ENCODE data around the gene EYA2. TPM values are rescaled to one million over a fixed set of nuclear protein-coding genes. Genes with fewer than 3 reads are reported as not detected.

EYA2 gene
- total and polyA plus RNA-seq, 12 donors: 0.26 to 1.9 (median 0.70) TPM

DNA sequence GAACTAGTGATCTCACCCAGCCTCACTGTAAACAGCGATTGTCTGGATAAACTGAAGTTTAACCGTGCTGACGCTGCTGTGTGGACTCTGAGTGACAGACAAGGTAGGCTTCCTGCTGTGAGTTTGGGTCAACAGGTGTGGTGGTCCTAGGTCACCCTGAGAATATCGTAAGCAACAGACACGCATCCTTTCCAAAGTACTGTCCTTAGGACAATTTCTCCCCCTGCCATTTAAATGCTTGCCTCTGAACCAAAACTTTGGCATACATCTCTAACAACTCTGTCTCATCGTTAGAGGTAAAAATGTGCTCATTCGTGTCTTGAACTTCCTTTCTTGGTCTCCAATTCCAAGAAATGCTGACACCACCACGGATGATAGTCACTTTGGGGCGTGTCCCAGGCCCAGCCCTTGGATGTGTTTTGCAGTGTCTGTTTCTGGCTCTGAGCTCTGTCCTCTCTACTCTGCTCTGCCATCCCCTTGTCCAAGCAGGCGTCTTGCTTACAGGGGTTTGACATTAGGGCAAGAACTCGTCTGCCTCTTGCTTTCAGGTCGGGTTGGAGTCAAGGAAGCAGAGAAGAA lies 95.5 kb downstream of the EYA2 start:
- intact Hi-C loops (cut with DNase I): no loop called here
- no peak for ATAC-seq
- no peak overlapping the region for H3K4me3 ChIP-seq
- TF ChIP-seq, protein P1, sequence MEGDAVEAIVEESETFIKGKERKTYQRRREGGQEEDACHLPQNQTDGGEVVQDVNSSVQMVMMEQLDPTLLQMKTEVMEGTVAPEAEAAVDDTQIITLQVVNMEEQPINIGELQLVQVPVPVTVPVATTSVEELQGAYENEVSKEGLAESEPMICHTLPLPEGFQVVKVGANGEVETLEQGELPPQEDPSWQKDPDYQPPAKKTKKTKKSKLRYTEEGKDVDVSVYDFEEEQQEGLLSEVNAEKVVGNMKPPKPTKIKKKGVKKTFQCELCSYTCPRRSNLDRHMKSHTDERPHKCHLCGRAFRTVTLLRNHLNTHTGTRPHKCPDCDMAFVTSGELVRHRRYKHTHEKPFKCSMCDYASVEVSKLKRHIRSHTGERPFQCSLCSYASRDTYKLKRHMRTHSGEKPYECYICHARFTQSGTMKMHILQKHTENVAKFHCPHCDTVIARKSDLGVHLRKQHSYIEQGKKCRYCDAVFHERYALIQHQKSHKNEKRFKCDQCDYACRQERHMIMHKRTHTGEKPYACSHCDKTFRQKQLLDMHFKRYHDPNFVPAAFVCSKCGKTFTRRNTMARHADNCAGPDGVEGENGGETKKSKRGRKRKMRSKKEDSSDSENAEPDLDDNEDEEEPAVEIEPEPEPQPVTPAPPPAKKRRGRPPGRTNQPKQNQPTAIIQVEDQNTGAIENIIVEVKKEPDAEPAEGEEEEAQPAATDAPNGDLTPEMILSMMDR (IDR thresholded peaks at IDR 0.05): no peak
- H3K27ac ChIP-seq: no peak overlapping the region
- no peaks in the 10 kb centered on the region for H3K36me3 ChIP-seq
- DNase-seq: no peak
- H3K9me3 ChIP-seq: no peaks in the 10 kb centered on the region
- H3K4me1 ChIP-seq: no peaks in the 10 kb centered on the region
- 39 to 44% methylated on average over 12 of the region's 12 CpGs for WGBS, 2 donors
- H3K27me3 ChIP-seq: peaks cover 0 to 42% (median 21%) of the 10 kb centered on the region in 7 donors

DNA sequence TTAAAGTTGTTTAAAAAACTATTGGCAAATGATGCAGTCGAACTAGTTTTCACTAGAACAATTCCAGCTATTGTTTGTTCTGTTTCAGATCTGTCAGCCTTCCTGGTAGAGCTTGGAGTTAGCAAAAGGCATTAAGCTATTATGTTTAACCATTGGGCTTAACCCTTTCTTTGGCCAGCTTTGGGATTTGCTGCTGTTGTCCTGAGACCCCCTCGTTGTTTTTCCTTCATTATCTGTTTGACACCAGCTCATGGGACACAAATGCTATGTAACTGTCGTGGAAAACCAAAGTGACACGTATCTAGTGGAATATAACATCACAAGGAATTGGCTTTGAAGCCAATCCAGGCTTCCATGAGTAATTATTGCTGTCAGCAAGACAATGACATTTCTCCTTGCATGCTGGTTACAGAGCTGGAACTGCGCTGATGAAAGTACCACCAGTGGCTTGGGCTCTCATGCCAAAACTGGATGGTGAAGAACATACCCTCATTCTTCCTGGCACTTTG lies 96.0 kb downstream of the EYA2 start:
- H3K27ac ChIP-seq: no peak overlapping the region
- TF ChIP-seq, protein P1 (IDR thresholded peaks at IDR 0.05): no peak
- DNase-seq (no peak), ATAC-seq (no peak)
- no peak overlapping the region for H3K4me3 ChIP-seq
- H3K4me1 ChIP-seq: no peaks in the 10 kb centered on the region
- H3K27me3 ChIP-seq: peaks cover 0 to 47% (median 24%) of the 10 kb centered on the region in 7 donors
- 51 to 58% methylated on average over 5 of the region's 5 CpGs for WGBS, 2 donors
- H3K9me3 ChIP-seq: no peaks in the 10 kb centered on the region
- intact Hi-C loops (cut with DNase I): no loop called here
- H3K36me3 ChIP-seq: no peaks in the 10 kb centered on the region

DNA sequence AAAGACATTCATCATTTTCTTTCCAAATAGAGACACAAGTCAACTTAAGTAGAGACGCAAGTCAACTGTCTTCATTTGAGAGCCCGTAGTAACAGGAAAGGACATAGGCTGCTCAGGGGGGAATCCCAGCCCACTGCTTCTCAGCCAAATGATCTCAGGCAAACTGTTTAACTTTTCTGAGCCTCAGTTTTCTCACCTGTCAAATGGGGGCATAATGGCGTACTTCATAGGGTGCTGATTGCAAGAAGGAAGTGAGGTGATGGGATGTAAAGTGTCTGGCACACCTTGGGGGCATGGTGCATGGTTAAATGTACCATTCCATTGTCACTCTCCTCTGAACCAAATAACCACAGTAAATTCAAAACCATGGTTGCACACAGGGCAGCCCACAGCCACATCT lies 96.5 kb downstream of the EYA2 start:
- Histone ChIP-seq H3K36me3 (no peaks in the 10 kb centered on the region), H3K27me3 (peaks cover 0 to 50% (median 24%) of the 10 kb centered on the region in 7 donors), H3K27ac (no peak overlapping the region), H3K9me3 (no peaks in the 10 kb centered on the region), H3K4me1 (no peaks in the 10 kb centered on the region), H3K4me3 (no peak overlapping the region)
- TF ChIP-seq, protein P1 (IDR thresholded peaks at IDR 0.05): no peak
- ATAC-seq: no peak
- 93 to 94% methylated on average over 3 of the region's 3 CpGs for WGBS, 2 donors
- DNase-seq: no peak
- intact Hi-C loops (cut with DNase I): no loop called here

DNA sequence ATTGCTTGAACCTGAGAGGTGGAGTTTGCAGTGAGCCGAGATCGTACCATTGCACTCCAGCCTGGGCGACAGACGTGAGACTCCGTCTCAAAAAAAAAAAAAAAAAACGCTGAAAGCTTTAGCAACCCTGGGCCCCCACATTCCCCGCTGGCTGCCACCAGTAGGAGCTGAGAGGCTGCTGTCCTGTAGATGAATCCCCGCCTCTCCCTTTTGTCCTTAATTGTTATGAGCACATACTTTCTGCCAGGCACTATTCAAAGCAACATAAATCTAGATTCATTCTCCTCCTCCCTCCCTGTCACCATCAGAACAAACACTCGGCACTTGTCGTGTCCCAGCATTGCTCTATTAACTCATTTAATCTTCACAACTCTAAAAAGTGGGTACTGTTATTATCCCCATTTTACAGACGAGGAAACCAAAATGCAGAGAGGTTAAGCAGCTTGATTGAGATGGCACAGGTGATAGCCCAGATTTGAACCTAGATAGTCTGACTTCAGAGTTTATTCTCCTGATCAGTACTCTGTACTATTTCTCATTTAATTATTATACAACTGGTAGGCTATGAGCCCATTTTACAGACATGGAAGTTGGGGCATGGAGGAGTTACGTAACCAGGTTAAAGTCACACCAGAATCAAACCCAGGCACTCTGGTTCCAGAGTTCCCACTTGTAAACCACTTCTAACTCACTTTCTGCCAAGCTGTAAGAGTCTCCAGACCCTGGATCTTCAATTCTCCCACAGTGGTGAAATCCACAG lies 97.4 kb downstream of the EYA2 start:
- TF ChIP-seq, protein P1 (IDR thresholded peaks at IDR 0.05): no peak
- WGBS, 2 donors: 84 to 85% methylated on average over 11 to 12 of the region's 12 CpGs
- intact Hi-C loops (cut with DNase I): no loop called here
- DNase-seq: no peak
- Histone ChIP-seq H3K4me3 (no peak overlapping the region), H3K9me3 (no peaks in the 10 kb centered on the region), H3K27ac (no peak overlapping the region), H3K27me3 (peaks cover 0 to 50% (median 25%) of the 10 kb centered on the region in 7 donors), H3K36me3 (no peaks in the 10 kb centered on the region), H3K4me1 (no peaks in the 10 kb centered on the region)
- ATAC-seq: no peak
